Measurements from ENCODE around the gene INTS7. TPM values are rescaled to one million over a fixed set of nuclear protein-coding genes. Genes with fewer than 3 reads are reported as not detected.
A peak's percentile ranks its signal among the peaks of the same experiment; 100 is the strongest.
"Not testable (repeated sequence)": the region's sequence is repeated elsewhere in the genome, so short reads cannot be mapped to it uniquely, and the experiment has no call there.

INTS7 gene
- total RNA-seq, 2 experiments from 2014 or later = 24.7 to 25.9 TPM

- no peak for DNase-seq
- intact Hi-C loops (cut with micrococcal nuclease) = no loop called here
- no peak overlapping the region for H3K27ac Mint-ChIP-seq
- peaks cover 28% of the 10 kb centered on the region for H3K4me1 Mint-ChIP-seq (ENCODE audit: low read depth)
- no peaks in the 10 kb centered on the region for H3K9me3 Mint-ChIP-seq
- H3K36me3 Mint-ChIP-seq (ENCODE audit: low read depth) = peaks cover 27% of the 10 kb centered on the region
- H3K27me3 Mint-ChIP-seq (ENCODE audit: low read depth) = no peaks in the 10 kb centered on the region
- CTCF ChIA-PET = no interaction called here
- H3K4me3 Mint-ChIP-seq = no peak overlapping the region
These were observed 92.8 kb downstream of the INTS7 start for GRCh38 chr1:211942583-211942982.

DNA sequence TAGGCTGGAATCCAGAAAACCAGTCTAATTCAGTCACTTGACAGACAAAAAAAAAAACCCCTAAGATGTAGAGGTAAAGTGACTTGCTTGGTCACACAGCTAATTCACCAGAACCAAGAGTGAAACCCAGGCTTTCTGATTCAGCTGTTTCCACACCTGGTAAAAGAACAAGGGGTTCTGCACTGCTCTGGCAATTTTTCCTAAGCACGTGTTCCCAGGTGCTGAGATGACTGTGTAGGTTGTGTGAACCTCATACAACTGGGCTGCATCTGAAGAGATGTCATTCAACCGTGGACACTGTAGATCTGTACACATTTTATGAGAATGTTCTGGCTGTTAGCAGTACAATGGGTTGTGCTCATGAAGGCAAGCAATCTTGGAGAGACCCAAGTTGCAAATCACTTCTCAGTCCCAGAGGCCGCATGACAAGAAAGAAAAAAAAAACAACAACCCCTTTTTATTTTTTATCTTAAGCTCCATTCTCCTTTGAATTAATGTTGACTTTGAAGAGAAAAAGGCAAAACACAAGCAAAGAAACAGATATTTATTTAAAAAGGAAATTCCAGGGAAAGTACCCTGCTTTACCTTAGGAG, 95.4 kb downstream of the INTS7 start:
- CTCF ChIA-PET = interaction anchor here (0.6 to 3.3 kb wide), 3 partner anchors 49 to 242 kb away, joined by 3 to 14 read pairs (median 5); no protein-coding TSS in a partner anchor
- Mint-ChIP-seq H3K36me3 (ENCODE audit: low read depth) (peaks cover 25% of the 10 kb centered on the region), H3K4me1 (ENCODE audit: low read depth) (peaks cover 44% of the 10 kb centered on the region), H3K27me3 (ENCODE audit: low read depth) (no peaks in the 10 kb centered on the region), H3K9me3 (no peaks in the 10 kb centered on the region), H3K27ac (no peak overlapping the region), H3K4me3 (no peak overlapping the region)
- intact Hi-C loops (cut with micrococcal nuclease) = loop anchor here (1.0 to 10.0 kb wide), 7 partner anchors 107 to 615 kb away; partner anchors contain the start of genes PPP2R5A, SLC30A1 and TRAF5
- peak; percentile 86 for DNase-seq

GRCh38 chr1:211938561-211938997, 96.8 kb downstream of the INTS7 start:
- H3K36me3 Mint-ChIP-seq (ENCODE audit: low read depth) = peaks cover 16% of the 10 kb centered on the region
- H3K27ac Mint-ChIP-seq = no peak overlapping the region
- CTCF ChIA-PET = interaction anchor here (1.2 to 3.3 kb wide), 2 partner anchors 94 to 241 kb away, joined by 3 to 14 read pairs; no protein-coding TSS in a partner anchor
- no peaks in the 10 kb centered on the region for H3K9me3 Mint-ChIP-seq
- H3K4me1 Mint-ChIP-seq (ENCODE audit: low read depth) = peaks cover 52% of the 10 kb centered on the region
- intact Hi-C loops (cut with micrococcal nuclease) = loop anchor here (2.0 to 10.0 kb wide), 5 partner anchors 241 to 614 kb away; partner anchors contain the start of genes SLC30A1 and TRAF5
- no peak overlapping the region for H3K4me3 Mint-ChIP-seq
- no peak for DNase-seq
- peaks cover 4% of the 10 kb centered on the region for H3K27me3 Mint-ChIP-seq (ENCODE audit: low read depth)

DNA sequence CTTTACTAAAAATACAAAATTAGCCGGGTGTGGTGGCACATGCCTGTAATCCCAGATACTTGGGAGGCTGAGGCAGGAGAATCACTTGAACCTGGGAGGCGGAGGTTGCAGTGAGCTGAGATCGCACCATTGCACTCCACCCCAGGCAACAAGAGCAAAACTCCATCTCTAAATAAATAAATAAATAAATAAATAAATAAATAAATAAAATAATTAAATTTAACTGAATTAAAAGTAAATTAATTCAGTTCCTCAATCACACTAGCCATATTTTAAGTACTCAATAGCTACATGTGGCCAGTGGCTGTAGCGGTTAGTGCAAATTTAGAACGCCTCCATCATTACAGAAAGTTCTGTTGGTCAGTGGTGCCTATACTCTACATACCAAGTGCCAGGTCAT, 97.9 kb downstream of the INTS7 start:
- CTCF ChIA-PET; H3K27me3 Mint-ChIP-seq (ENCODE audit: low read depth); DNase-seq; H3K9me3 Mint-ChIP-seq; H3K4me3 Mint-ChIP-seq; H3K27ac Mint-ChIP-seq: not testable (repeated sequence)
- intact Hi-C loops (cut with micrococcal nuclease) = loop anchor here (5.0 to 10.0 kb wide), 4 partner anchors 240 to 613 kb away; partner anchors contain the start of gene TRAF5
- Mint-ChIP-seq H3K36me3 (ENCODE audit: low read depth) (peaks cover 14% of the 10 kb centered on the region), H3K4me1 (ENCODE audit: low read depth) (peaks cover 52% of the 10 kb centered on the region)

DNA sequence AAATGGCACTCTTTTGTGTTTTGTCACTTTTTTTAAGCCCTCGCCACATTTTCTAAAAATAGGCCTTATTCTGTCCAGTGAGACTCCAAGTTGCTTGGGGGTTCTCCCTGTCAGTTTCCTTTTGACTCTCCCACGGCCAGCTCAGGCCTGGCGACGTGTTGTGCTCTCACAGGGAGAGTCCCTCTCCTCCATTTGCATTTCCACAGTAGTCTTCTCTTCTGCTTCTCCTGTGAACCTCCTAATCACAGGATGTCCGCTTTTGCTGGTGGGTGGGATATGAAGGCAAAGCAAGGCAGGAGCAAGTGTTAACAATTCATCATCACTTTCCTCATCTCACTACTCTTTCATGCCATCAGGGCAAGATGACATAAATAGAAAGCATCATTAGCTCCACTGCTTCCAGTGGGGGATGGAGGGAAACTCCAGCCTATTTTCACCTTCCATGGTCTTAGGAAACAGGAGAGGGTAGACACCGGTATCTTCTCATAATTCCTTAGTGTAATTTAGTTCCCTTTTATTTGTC, 99.8 kb downstream of the INTS7 start:
- Mint-ChIP-seq H3K27me3 (ENCODE audit: low read depth) (peaks cover 11% of the 10 kb centered on the region), H3K4me1 (ENCODE audit: low read depth) (peaks cover 51% of the 10 kb centered on the region), H3K27ac (peak overlapping the region; percentile 1), H3K9me3 (no peaks in the 10 kb centered on the region), H3K4me3 (no peak overlapping the region), H3K36me3 (ENCODE audit: low read depth) (peaks cover under 1% of the 10 kb centered on the region)
- CTCF ChIA-PET = interaction anchor here (0.6 kb wide), 1 partner anchor 378 kb away, joined by 3 read pairs; no protein-coding TSS in a partner anchor
- DNase-seq = peak; percentile 87
- intact Hi-C loops (cut with micrococcal nuclease) = loop anchor here (1.0 to 10.0 kb wide), 11 partner anchors 100 to 786 kb away; partner anchors contain the start of genes DTL, INTS7, NENF and PPP2R5A

GRCh38 chr1:211933946-211934714, 101.2 kb downstream of the INTS7 start:
- DNase-seq = no peak
- no peaks in the 10 kb centered on the region for H3K9me3 Mint-ChIP-seq
- CTCF ChIA-PET = interaction anchor here (1.7 kb wide), 1 partner anchor 101 kb away, joined by 5 read pairs; the partner anchor contains the start of genes DTL and INTS7
- no peaks in the 10 kb centered on the region for H3K36me3 Mint-ChIP-seq (ENCODE audit: low read depth)
- H3K4me3 Mint-ChIP-seq = no peak overlapping the region
- no peak overlapping the region for H3K27ac Mint-ChIP-seq
- intact Hi-C loops (cut with micrococcal nuclease) = loop anchor here (2.0 to 10.0 kb wide), 3 partner anchors 253 to 609 kb away; partner anchors contain the start of genes PPP2R5A and TRAF5
- peaks cover 15% of the 10 kb centered on the region for H3K27me3 Mint-ChIP-seq (ENCODE audit: low read depth)
- peaks cover 37% of the 10 kb centered on the region for H3K4me1 Mint-ChIP-seq (ENCODE audit: low read depth)

- CTCF ChIA-PET = interaction anchor here (1.7 kb wide), 1 partner anchor 102 kb away, joined by 5 read pairs; the partner anchor contains the start of genes DTL and INTS7
- H3K4me3 Mint-ChIP-seq = no peak overlapping the region
- H3K36me3 Mint-ChIP-seq (ENCODE audit: low read depth) = no peaks in the 10 kb centered on the region
- H3K27ac Mint-ChIP-seq = no peak overlapping the region
- intact Hi-C loops (cut with micrococcal nuclease) = loop anchor here (10.0 kb wide), 1 partner anchor 608 kb away; the partner anchor contains the start of gene TRAF5
- peaks cover 26% of the 10 kb centered on the region for H3K4me1 Mint-ChIP-seq (ENCODE audit: low read depth)
- H3K27me3 Mint-ChIP-seq (ENCODE audit: low read depth) = peaks cover 15% of the 10 kb centered on the region
- H3K9me3 Mint-ChIP-seq = no peaks in the 10 kb centered on the region
- no peak for DNase-seq
These were observed 102.5 kb downstream of the INTS7 start for GRCh38 chr1:211932933-211933254.

- Mint-ChIP-seq H3K9me3 (no peaks in the 10 kb centered on the region), H3K27me3 (ENCODE audit: low read depth) (peaks cover 15% of the 10 kb centered on the region), H3K4me1 (ENCODE audit: low read depth) (peaks cover 24% of the 10 kb centered on the region), H3K27ac (no peak overlapping the region), H3K4me3 (no peak overlapping the region), H3K36me3 (ENCODE audit: low read depth) (no peaks in the 10 kb centered on the region)
- intact Hi-C loops (cut with micrococcal nuclease) = loop anchor here (10.0 kb wide), 1 partner anchor 608 kb away; the partner anchor contains the start of gene TRAF5
- no peak for DNase-seq
- CTCF ChIA-PET = no interaction called here
These were observed 103.0 kb downstream of the INTS7 start for GRCh38 chr1:211932231-211932932.

DNA sequence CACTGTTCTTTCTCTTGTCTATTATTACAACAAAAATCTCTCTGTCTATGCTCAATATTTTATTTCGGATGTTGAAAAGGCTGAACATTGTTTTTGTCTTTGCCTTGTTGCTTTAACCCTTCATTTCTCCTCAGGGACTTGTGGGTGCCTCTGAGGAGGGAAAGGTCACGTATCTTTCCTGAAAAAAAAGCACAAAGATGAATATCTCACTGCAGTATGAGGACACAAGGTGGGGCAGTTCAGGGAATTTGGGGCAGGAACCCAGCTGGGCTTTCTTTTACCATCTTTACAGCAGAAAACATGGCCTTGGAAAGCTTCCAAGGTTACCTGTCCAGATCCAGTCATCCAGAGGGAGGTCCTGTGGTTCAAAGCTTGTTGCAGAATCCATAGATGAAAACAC, 105.7 kb downstream of the INTS7 start:
- H3K36me3 Mint-ChIP-seq (ENCODE audit: low read depth) = no peaks in the 10 kb centered on the region
- no peaks in the 10 kb centered on the region for H3K9me3 Mint-ChIP-seq
- H3K27me3 Mint-ChIP-seq (ENCODE audit: low read depth) = peaks cover 16% of the 10 kb centered on the region
- H3K4me3 Mint-ChIP-seq = no peak overlapping the region
- no peak overlapping the region for H3K27ac Mint-ChIP-seq
- peaks cover 5% of the 10 kb centered on the region for H3K4me1 Mint-ChIP-seq (ENCODE audit: low read depth)
- CTCF ChIA-PET = interaction anchor here (0.9 kb wide), 1 partner anchor 231 kb away, joined by 3 read pairs; no protein-coding TSS in a partner anchor
- intact Hi-C loops (cut with micrococcal nuclease) = loop anchor here (10.0 kb wide), 1 partner anchor 605 kb away; the partner anchor contains the start of gene TRAF5
- DNase-seq = no peak

GRCh38 chr1:211928993-211929637, 106.2 kb downstream of the INTS7 start:
- Mint-ChIP-seq H3K36me3 (ENCODE audit: low read depth) (no peaks in the 10 kb centered on the region), H3K27ac (no peak overlapping the region), H3K4me1 (ENCODE audit: low read depth) (no peaks in the 10 kb centered on the region), H3K27me3 (ENCODE audit: low read depth) (peaks cover 16% of the 10 kb centered on the region), H3K4me3 (no peak overlapping the region), H3K9me3 (no peaks in the 10 kb centered on the region)
- DNase-seq = no peak
- intact Hi-C loops (cut with micrococcal nuclease) = no loop called here
- CTCF ChIA-PET = interaction anchor here (0.9 kb wide), 1 partner anchor 231 kb away, joined by 3 read pairs; no protein-coding TSS in a partner anchor

DNA sequence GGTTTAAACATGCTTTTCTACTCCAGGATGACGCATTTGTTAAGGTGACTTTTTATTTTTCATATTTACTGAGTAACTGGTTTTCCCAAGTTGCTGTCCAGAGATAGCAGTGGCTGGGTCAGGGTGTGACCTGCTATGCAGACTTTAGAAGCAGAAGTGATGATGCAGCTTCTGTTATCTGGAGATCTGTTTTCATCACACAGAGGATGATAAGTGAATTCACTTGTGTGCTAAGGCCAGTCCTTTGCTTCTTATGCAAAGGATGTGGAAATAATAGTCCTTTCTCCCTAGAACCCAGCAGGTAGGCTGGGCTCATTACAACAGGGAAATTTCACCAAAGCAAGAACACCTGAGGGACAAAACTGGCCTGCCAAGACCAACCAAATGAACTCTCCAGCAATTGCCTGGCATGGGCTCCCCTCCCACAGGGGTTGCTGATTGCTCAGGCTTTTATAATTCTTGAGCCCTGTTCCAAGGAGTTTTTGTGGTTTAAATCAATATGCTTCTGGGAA, 107.0 kb downstream of the INTS7 start:
- peaks cover 11% of the 10 kb centered on the region for H3K27me3 Mint-ChIP-seq (ENCODE audit: low read depth)
- no peak overlapping the region for H3K27ac Mint-ChIP-seq
- H3K4me1 Mint-ChIP-seq (ENCODE audit: low read depth) = no peaks in the 10 kb centered on the region
- no peaks in the 10 kb centered on the region for H3K36me3 Mint-ChIP-seq (ENCODE audit: low read depth)
- DNase-seq = no peak
- H3K9me3 Mint-ChIP-seq = no peaks in the 10 kb centered on the region
- intact Hi-C loops (cut with micrococcal nuclease) = no loop called here
- no peak overlapping the region for H3K4me3 Mint-ChIP-seq
- CTCF ChIA-PET = no interaction called here
